RWPE1 (cell line): ENCODE measurements around the gene TRIM10.

ENCODE experiments used
- CTCF ChIA-PET: fragments of 350-600 bp; sonication (Branson Sonifier 250); formaldehyde crosslinking; extraction: SDS; loops from one replicate; lab custom pipeline; 2021; lab: Yijun Ruan, JAX
- POLR2A ChIA-PET: fragments of 400-600 bp; formaldehyde crosslinking; extraction: SDS; loops from one replicate; lab custom pipeline; 2020; ENCODE audit warnings: antibody characterized with exemption; ENCODE audit not compliant: low non-redundant PET; lab: Yijun Ruan, JAX
- DNase-seq: peaks from one replicate; pipeline ENCODE4 v3.0.0; 2012; ENCODE audit warnings: low spot score
- H3K27ac ChIP-seq: fragments of 450-650 bp; 2 replicates; pipeline ENCODE4 v1.5.1; 2017
- TF ChIP-seq, protein P1 (sequence below): fragments of 450-650 bp; conservative IDR thresholded peaks from 2 replicates; pipeline ENCODE4 v1.5.1; 2017; ENCODE audit warnings: low read depth, mild to moderate bottlenecking

Gene TRIM10

DNA sequence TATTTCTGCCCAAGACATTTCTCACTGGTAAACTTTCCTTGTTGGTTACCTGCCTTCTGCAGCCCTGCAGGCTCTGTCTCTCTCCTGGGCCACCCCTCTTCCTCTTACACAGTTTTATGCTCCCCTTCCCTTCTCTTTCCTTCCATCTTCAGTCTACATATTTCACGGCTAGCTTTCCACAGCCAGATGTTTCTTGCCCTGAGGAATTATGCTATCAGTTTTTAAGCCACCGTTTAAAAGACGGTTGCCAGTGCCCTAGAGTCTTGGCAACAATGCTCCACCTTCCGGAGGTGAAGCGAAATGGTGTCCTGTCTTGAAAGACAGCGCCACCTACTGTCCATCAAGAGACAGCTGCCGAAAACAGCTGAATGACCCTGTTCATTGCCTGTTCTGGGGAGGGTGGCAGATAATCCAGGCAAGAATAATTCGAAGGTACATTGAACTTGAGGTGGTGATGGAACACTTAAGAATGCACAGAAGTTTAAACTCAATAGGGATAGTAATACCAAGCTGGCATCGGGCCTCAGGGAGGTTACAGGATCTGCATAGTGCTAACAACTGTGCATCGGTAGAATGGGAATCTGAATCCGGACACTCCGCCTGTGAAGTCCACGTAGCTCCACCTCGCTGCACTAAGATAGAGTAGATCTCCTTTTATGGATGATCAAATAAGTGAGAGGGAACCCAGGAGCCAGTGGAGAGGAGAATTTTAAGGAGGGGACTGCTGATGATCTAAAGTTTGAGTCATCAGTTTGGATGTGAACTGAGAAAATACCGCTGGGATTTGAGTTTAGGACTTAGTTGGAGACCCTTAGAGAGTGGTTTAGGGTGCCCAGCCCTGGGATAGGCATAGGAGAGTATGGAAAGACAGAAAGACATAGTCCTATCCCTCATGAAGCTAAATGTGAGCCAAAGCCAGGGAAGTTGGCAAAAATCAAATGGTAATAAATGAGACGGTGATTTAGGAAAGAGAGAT lies 29.8 kb downstream of the TRIM10 start:
- DNase-seq: peak; percentile 84
- POLR2A ChIA-PET: interaction anchor here (0.7 kb wide), 1 partner anchor 29 kb away, joined by 4 read pairs; no protein-coding TSS in a partner anchor
- CTCF ChIA-PET: interaction anchor here (0.5 to 2.0 kb wide), 26 partner anchors 9 to 423 kb away, joined by 3 to 32 read pairs (median 4); partner anchors contain the start of genes RNF39 and TRIM15
- H3K27ac ChIP-seq: no peak overlapping the region
- TF ChIP-seq, protein P1, sequence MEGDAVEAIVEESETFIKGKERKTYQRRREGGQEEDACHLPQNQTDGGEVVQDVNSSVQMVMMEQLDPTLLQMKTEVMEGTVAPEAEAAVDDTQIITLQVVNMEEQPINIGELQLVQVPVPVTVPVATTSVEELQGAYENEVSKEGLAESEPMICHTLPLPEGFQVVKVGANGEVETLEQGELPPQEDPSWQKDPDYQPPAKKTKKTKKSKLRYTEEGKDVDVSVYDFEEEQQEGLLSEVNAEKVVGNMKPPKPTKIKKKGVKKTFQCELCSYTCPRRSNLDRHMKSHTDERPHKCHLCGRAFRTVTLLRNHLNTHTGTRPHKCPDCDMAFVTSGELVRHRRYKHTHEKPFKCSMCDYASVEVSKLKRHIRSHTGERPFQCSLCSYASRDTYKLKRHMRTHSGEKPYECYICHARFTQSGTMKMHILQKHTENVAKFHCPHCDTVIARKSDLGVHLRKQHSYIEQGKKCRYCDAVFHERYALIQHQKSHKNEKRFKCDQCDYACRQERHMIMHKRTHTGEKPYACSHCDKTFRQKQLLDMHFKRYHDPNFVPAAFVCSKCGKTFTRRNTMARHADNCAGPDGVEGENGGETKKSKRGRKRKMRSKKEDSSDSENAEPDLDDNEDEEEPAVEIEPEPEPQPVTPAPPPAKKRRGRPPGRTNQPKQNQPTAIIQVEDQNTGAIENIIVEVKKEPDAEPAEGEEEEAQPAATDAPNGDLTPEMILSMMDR: peak; percentile 97

- POLR2A ChIA-PET: no interaction called here
- no peak for DNase-seq
- TF ChIP-seq, protein P1: no peak
- H3K27ac ChIP-seq: no peak overlapping the region
- CTCF ChIA-PET: interaction anchor here (0.6 to 2.0 kb wide), 13 partner anchors 8 to 282 kb away, joined by 3 to 32 read pairs (median 6); partner anchors contain the start of gene RNF39
Observed at GRCh38 chr6:30130179-30130679, 30.8 kb downstream of the TRIM10 start.

DNA sequence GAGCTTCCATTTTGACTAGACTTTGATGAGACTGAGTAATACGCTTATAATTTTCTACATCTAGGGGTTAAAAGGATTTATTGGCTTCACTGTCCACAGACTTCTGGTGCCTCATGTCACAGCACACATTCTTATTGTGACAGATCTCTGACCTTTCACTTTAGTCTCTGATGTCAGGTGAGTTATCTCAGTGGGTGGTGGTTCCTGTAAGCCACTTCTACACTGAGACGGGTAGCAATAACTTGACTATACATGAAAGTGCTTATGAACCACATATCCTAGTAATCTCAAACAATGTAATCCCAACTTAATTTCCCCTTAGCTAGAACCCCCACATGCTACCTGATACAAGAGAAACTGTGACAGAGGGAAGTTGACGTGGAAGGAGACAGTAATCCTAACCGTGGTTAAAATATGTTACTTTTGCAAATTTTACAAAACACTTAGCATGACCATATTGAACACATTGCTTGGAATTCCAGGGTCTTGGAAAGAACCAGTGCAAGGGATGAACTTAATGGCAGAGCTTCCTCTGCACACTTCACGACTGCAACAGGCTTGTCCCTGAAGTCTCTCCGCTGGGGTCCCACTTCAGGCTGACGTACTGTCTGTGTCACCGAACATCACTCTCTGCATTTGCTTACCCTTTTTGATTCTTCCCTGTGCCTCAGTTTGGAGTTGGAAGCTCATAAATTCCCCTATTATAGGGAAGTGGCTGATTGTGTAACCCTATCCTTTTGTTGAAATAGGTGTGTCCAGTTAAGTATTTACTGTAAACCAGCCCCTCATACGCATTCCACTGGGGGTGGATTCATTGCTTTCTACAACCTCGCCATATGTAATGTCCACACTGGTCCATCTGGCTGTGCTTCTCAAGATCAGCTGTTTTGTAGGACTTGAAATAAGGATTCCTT lies 31.5 kb downstream of the TRIM10 start:
- TF ChIP-seq, protein P1: no peak
- POLR2A ChIA-PET: no interaction called here

GRCh38 chr6:30127238-30128093 lies 33.5 kb downstream of the TRIM10 start:
- no peak overlapping the region for H3K27ac ChIP-seq
- DNase-seq: no peak
- TF ChIP-seq, protein P1: no peak
- POLR2A ChIA-PET: no interaction called here
- CTCF ChIA-PET: interaction anchor here (0.6 to 1.5 kb wide), 2 partner anchors 24 to 747 kb away, joined by 5 read pairs; no protein-coding TSS in a partner anchor

More for the DNA sequence above, 31.5 kb downstream of the TRIM10 start:
- CTCF ChIA-PET: interaction anchor here (1.0 to 1.9 kb wide), 3 partner anchors 11 to 55 kb away, joined by 5 to 9 read pairs (median 8); no protein-coding TSS in a partner anchor
- no peak for DNase-seq
- H3K27ac ChIP-seq: no peak overlapping the region

DNA sequence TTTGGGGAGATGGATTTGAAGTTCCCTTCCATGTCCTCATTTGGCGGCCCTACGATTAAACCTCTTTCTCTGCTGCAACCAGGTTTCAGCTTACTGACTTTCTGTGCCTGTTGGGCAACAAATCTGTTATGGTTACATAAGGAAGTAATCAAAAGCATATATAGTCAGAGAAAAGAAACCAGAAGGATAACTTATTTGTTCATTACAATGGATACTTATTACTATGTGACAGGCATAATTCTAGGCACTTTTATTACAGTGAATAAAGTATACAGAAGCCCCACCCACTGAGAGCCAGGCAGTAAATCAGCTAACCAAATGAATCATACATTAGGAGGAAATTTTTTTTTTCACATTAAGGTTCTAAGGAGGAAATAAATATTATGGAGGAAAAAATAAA lies 38.5 kb downstream of the TRIM10 start:
- TF ChIP-seq, protein P1: no peak
- POLR2A ChIA-PET: no interaction called here
- CTCF ChIA-PET: interaction anchor here (0.6 to 1.2 kb wide), 4 partner anchors 8 to 102 kb away, joined by 4 to 6 read pairs (median 5); no protein-coding TSS in a partner anchor
- no peak for DNase-seq
- H3K27ac ChIP-seq: no peak overlapping the region
